ENCODE measurements around the gene NSUN2. TPM values are rescaled to one million over a fixed set of nuclear protein-coding genes. Genes with fewer than 3 reads are reported as not detected.

The NSUN2 gene
- total RNA-seq, 1 donor from 2014 or later, result 78.8 TPM

DNA sequence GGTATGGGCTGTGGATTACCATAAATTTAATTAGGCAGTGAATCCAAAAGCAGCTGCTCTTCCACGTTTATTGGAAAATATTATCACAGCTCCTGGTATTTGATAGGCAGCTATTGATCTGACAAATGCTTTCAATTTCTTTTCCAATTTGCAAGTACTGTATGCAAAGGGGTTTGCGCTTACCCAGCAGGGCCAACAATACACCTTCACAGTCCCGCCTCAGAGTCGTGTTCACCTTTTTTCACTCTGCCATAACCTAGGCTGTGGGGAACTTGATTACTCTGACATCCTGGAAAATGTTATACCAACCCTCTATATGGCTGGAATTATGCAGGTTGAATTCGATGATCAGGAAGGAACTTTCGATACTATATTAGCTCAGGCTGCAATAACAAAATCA lies 48.1 kb upstream of the NSUN2 start:
- Histone ChIP-seq H3K4me1 (ENCODE audit: insufficient read depth, low read length) (no peaks in the 10 kb centered on the region), H3K27me3 (ENCODE audit: insufficient read depth, low read length) (no peaks in the 10 kb centered on the region), H3K79me2 (ENCODE audit: insufficient read depth, low read length) (no peaks in the 10 kb centered on the region), H3K4me3 (ENCODE audit: insufficient read depth, low read depth, low read length) (no peak overlapping the region), H2AFZ (ENCODE audit: low read depth, low read length) (no peak overlapping the region), H3K36me3 (ENCODE audit: insufficient read depth, low read length) (no peaks in the 10 kb centered on the region), H4K20me1 (ENCODE audit: insufficient read depth, low read length) (no peaks in the 10 kb centered on the region), H3K27ac (ENCODE audit: low read depth, low read length) (no peak overlapping the region), H3K9me3 (ENCODE audit: insufficient read depth, low read depth, low read length) (peaks cover 4% of the 10 kb centered on the region), H3K4me2 (ENCODE audit: low read length) (no peak overlapping the region), H3K9ac (ENCODE audit: low read length) (no peak overlapping the region)
- peaks cover 24% of the 10 kb centered on the region for H3K27me3 Mint-ChIP-seq (ENCODE audit: low read depth, unreplicated experiment)
- FAIRE-seq, result no peak
- TF ChIP-seq EZH2 (IDR thresholded peaks at IDR 0.05; ENCODE audit: insufficient read depth, low read length), result no peak
- TF ChIP-seq, protein P1, sequence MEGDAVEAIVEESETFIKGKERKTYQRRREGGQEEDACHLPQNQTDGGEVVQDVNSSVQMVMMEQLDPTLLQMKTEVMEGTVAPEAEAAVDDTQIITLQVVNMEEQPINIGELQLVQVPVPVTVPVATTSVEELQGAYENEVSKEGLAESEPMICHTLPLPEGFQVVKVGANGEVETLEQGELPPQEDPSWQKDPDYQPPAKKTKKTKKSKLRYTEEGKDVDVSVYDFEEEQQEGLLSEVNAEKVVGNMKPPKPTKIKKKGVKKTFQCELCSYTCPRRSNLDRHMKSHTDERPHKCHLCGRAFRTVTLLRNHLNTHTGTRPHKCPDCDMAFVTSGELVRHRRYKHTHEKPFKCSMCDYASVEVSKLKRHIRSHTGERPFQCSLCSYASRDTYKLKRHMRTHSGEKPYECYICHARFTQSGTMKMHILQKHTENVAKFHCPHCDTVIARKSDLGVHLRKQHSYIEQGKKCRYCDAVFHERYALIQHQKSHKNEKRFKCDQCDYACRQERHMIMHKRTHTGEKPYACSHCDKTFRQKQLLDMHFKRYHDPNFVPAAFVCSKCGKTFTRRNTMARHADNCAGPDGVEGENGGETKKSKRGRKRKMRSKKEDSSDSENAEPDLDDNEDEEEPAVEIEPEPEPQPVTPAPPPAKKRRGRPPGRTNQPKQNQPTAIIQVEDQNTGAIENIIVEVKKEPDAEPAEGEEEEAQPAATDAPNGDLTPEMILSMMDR (IDR thresholded peaks at IDR 0.05; ENCODE audit: insufficient read depth, low read depth, low read length), result no peak
- H3K4me3 Mint-ChIP-seq (ENCODE audit: unreplicated experiment), result no peak overlapping the region
- no peaks in the 10 kb centered on the region for H3K36me3 Mint-ChIP-seq (ENCODE audit: low read depth, unreplicated experiment)
- no peak for DNase-seq (ENCODE audit: low read depth)
- no peaks in the 10 kb centered on the region for H3K9me3 Mint-ChIP-seq (ENCODE audit: unreplicated experiment)
- H3K27ac Mint-ChIP-seq (ENCODE audit: unreplicated experiment), result no peak overlapping the region
- peaks cover 5% of the 10 kb centered on the region for H3K4me1 Mint-ChIP-seq (ENCODE audit: low read depth, unreplicated experiment)

DNA sequence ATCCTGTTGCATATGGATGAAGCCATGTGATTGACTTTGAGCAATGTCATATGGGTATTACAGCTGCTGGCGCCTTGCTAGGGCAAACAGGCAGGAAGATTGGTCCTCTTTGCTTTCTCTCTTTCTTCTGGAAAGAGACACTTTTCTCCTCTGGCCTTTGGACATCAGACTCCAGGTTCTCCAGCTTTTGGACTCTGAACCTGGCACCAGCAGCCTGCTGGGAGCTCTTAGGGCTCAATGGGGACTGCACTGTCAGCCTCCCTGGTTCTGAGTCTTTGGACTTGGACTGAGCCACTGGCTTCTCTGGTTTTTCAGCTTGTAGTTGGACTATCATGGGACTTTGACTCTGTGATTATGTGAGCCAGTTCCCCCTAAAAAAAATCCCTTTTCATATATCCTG lies 45.5 kb upstream of the NSUN2 start:
- Histone ChIP-seq H3K4me1 (ENCODE audit: insufficient read depth, low read length) (no peaks in the 10 kb centered on the region), H3K9ac (ENCODE audit: low read length) (no peak overlapping the region), H3K4me3 (ENCODE audit: insufficient read depth, low read depth, low read length) (no peak overlapping the region), H3K79me2 (ENCODE audit: insufficient read depth, low read length) (no peaks in the 10 kb centered on the region), H3K4me2 (ENCODE audit: low read length) (no peak overlapping the region), H3K27me3 (ENCODE audit: insufficient read depth, low read length) (no peaks in the 10 kb centered on the region), H3K9me3 (ENCODE audit: insufficient read depth, low read depth, low read length) (peaks cover 4% of the 10 kb centered on the region), H4K20me1 (ENCODE audit: insufficient read depth, low read length) (no peaks in the 10 kb centered on the region), H3K27ac (ENCODE audit: low read depth, low read length) (no peak overlapping the region), H3K36me3 (ENCODE audit: insufficient read depth, low read length) (no peaks in the 10 kb centered on the region), H2AFZ (ENCODE audit: low read depth, low read length) (no peak overlapping the region)
- FAIRE-seq (no peak), DNase-seq (ENCODE audit: low read depth) (no peak)
- H3K4me3 Mint-ChIP-seq (ENCODE audit: unreplicated experiment), result no peak overlapping the region
- H3K4me1 Mint-ChIP-seq (ENCODE audit: low read depth, unreplicated experiment), result peaks cover 5% of the 10 kb centered on the region
- H3K9me3 Mint-ChIP-seq (ENCODE audit: unreplicated experiment), result no peaks in the 10 kb centered on the region
- H3K27ac Mint-ChIP-seq (ENCODE audit: unreplicated experiment), result no peak overlapping the region
- TF ChIP-seq EZH2 (IDR thresholded peaks at IDR 0.05; ENCODE audit: insufficient read depth, low read length), result no peak
- TF ChIP-seq, protein P1 (IDR thresholded peaks at IDR 0.05; ENCODE audit: insufficient read depth, low read depth, low read length), result no peak
- H3K27me3 Mint-ChIP-seq (ENCODE audit: low read depth, unreplicated experiment), result peaks cover 13% of the 10 kb centered on the region
- H3K36me3 Mint-ChIP-seq (ENCODE audit: low read depth, unreplicated experiment), result peaks cover 3% of the 10 kb centered on the region

- no peak overlapping the region for H3K4me3 ChIP-seq (ENCODE audit: insufficient read depth, low read depth, low read length)
- H3K9ac ChIP-seq (ENCODE audit: low read length), result no peak overlapping the region
- no peak overlapping the region for H3K27ac ChIP-seq (ENCODE audit: low read depth, low read length)
- no peaks in the 10 kb centered on the region for H3K4me1 ChIP-seq (ENCODE audit: insufficient read depth, low read length)
- no peaks in the 10 kb centered on the region for H3K36me3 ChIP-seq (ENCODE audit: insufficient read depth, low read length)
- peaks cover 1% of the 10 kb centered on the region for H3K9me3 ChIP-seq (ENCODE audit: insufficient read depth, low read depth, low read length)
- Mint-ChIP-seq H3K4me1 (ENCODE audit: low read depth, unreplicated experiment) (peaks cover 5% of the 10 kb centered on the region), H3K9me3 (ENCODE audit: unreplicated experiment) (no peaks in the 10 kb centered on the region), H3K27ac (ENCODE audit: unreplicated experiment) (no peak overlapping the region), H3K4me3 (ENCODE audit: unreplicated experiment) (no peak overlapping the region), H3K27me3 (ENCODE audit: low read depth, unreplicated experiment) (peaks cover 9% of the 10 kb centered on the region), H3K36me3 (ENCODE audit: low read depth, unreplicated experiment) (peaks cover 4% of the 10 kb centered on the region)
- FAIRE-seq, result no peak
- no peaks in the 10 kb centered on the region for H4K20me1 ChIP-seq (ENCODE audit: insufficient read depth, low read length)
- TF ChIP-seq, protein P1 (IDR thresholded peaks at IDR 0.05; ENCODE audit: insufficient read depth, low read depth, low read length), result no peak
- no peak for TF ChIP-seq EZH2 (IDR thresholded peaks at IDR 0.05; ENCODE audit: insufficient read depth, low read length)
- no peak overlapping the region for H2AFZ ChIP-seq (ENCODE audit: low read depth, low read length)
- no peaks in the 10 kb centered on the region for H3K27me3 ChIP-seq (ENCODE audit: insufficient read depth, low read length)
- H3K4me2 ChIP-seq (ENCODE audit: low read length), result no peak overlapping the region
- no peak for DNase-seq (ENCODE audit: low read depth)
- no peaks in the 10 kb centered on the region for H3K79me2 ChIP-seq (ENCODE audit: insufficient read depth, low read length)
These were observed 43.9 kb upstream of the NSUN2 start for GRCh38 chr5:6676702-6677101.
